ENCODE data around the gene ATRN.
"Not testable (repeated sequence)": the region's sequence is repeated elsewhere in the genome, so short reads cannot be mapped to it uniquely, and the experiment has no call there.

ATRN gene

GRCh38 chr20:3515379-3516170, 44.8 kb downstream of the ATRN start:
- DNase-seq (ENCODE audit: low read depth), result no peak

DNA sequence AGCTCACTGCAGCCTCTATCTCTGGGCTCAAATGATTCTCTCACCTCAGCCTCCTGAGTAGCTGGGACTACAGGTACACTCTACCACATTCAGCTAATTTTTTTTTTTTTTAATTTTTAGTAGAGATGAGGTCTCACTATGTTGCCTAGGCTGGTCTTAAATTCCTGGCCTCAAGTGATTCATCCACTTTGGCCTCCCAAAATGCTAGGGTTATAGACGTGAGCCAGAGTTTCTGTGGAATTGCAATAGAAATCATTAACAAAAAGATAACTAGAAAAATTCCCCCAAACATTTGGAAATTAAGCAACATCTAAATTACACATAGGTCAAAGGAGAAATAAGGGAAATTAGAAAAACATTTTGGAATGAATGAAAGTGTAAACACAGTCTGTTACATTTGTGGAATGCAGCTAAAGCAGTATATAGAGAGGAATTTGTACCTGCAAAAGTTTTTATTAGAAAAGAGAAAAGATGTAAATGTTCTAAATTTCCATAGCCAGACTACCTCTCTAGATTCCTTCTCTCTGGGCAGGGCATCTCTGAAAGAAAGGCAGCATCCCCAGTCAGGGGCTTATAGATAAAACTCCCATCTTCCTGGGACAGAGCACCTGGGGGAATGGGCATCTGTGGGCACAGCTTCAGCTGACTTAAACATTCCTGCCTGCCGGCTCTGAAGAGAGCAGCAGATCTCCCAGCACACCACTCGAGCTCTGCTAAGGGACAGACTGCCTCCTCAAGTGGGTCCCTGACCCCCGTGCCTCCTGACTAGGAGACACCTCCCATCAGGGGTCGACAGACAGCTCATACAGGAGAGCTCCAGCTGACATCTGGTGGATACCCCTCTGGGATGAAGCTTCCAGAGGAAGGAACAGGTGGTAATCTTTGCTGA, 51.3 kb downstream of the ATRN start:
- no peak for DNase-seq (ENCODE audit: low read depth)

GRCh38 chr20:3524696-3525095, 53.9 kb downstream of the ATRN start:
- DNase-seq (ENCODE audit: low read depth), result not testable (repeated sequence)

DNA sequence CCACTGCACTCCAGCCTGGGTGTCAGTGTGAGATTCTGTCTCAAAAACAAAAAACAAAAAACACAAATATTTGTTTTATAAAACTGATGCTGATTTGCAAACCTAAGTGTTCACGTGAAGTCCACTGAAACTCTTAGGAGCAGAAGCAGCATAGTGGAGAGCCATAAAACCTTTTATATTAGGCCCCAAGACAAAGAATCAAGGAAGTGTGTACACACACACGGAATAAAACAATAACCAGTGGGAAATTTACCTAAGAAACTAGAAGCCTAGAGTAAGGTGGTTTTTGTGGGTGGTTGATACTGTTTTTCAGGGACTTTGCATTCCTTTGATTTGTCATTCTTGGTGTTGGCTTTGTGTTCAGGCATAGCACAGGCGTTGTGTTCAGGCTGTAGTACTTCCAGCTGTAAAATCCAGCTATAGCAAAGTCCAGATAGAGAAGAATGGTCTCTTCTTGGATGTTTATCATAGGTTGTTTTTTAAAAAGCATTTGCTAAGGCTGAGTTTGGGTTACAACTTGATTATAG, 61.3 kb downstream of the ATRN start:
- no peak for DNase-seq (ENCODE audit: low read depth)

- DNase-seq (ENCODE audit: low read depth), result not testable (repeated sequence)
These were observed 66.9 kb downstream of the ATRN start for GRCh38 chr20:3537733-3538132.

DNA sequence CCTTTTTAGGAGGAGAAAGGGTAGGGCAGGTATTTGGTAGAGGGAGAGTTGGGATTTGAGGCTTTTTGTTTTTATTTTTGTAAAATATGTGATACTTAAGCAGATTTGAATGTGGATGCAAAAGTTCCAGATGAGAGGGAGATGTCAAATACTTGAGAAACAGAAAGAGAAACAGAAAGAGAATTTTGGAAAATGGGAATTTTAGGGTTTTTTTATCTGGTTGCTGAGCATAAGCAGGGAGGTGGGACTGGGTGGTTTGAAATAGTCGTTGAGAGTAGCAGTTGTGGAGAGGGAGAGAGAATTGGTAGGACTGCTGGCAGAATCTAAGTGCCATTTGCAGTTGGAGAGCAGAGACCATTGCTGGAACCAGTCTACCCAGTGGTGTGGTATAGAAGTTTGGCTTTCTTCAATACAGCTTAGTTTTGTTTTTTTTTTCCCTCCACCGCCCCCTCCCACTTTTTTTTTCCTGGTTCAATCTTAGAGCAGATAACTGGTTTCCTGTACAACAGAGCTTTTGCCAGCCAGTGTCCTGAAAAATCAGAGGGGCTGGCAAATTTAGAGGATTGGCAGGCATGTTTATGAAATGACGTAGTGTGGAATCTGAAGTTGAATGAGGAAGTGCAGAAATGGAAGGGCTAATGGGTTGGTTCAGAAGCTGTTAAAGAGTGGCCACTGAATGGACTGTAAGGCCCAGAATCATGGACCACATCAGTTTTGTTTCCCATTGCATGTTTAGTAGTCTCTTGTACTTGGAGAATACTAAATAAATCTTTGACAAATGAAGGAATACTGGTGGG, 68.7 kb downstream of the ATRN start:
- no peak for DNase-seq (ENCODE audit: low read depth)

DNA sequence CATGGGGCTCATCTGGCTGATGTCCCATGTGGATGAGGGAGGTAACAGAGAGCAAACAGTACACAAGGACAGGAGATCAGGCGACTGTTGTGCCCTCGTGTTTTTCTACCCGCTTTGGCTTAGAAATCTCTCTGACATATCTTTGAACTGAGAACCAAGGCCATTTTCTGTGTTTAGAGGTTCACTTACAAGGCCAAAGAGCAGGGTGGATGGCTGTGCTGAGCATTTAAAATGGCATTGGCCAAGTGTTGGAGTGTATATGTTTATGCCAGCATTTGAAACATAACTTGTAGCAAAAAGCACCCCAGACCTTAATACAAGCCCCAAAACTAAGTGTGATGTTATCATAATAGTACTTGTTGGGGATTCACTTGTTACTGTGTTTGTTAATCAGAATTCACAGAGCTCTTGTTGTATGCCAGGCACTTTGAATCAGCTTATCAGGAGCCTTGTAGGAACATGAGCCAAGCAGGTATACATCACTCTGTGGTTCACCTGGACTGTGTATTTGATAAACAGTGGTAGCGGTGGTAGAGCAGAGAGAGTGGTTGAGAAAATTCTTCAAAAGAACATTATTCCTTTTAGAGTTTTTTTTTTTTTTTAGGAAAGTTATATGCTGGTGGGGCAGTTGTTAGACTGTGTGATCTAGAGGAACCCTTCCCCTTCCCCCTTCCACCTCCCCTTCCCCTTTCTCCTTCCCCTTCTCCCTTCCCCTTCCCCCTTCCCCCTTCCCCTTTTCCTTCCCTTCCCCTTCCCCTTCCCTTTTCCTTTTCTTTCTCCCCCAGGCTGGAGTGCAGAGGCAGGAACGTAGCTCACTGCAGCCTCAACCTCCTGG, 71.3 kb downstream of the ATRN start:
- no peak for DNase-seq (ENCODE audit: low read depth)

- DNase-seq (ENCODE audit: low read depth), result no peak
These were observed 73.2 kb downstream of the ATRN start for GRCh38 chr20:3543901-3544507.

DNA sequence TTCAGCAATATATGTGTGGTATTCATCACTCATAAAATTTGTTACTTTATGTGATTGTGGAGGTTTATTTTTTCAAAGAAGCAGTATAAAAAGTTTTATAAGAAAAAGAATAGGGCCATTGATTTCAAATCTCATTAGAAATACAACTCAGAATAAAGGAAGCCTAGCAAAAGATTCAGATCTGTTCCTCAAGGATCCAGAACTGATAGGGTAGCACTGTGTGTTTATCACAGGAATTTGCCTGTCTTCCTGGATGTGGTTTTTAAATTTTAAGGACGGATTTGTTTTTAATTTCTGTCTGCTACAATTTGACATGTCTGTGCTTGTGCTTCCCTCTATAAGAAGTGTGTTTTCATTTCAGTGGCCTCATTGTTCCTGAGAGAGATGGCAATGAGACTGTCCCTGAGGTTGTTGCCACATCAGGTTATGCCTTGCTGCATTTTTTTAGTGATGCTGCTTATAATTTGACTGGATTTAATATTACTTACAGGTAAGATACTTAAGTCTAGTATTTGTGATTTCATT, 74.6 kb downstream of the ATRN start:
- DNase-seq (ENCODE audit: low read depth), result no peak

- no peak for DNase-seq (ENCODE audit: low read depth)
These were observed 77.1 kb downstream of the ATRN start for GRCh38 chr20:3547906-3548305.

DNA sequence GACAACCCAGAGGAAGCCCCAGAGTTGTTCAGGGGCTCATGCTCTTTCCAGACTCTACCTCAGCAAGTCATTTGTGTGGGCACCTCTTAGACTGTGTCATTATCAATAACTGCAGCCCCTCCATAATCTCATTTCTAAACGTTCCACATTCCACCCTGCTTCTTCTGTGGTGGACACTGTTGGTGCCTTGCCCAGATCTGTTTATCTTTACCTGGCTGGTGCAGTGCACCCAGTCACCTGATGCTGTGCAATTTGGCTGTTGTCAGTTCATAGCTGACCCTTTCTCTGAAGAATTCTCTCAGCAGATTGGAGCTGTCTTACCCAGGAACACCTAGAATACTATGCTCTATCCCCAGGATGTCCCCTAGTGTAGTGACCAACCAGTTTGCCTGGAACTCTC, 80.0 kb downstream of the ATRN start:
- no peak for DNase-seq (ENCODE audit: low read depth)

GRCh38 chr20:3551681-3552434, 81.0 kb downstream of the ATRN start:
- DNase-seq (ENCODE audit: low read depth), result no peak

DNA sequence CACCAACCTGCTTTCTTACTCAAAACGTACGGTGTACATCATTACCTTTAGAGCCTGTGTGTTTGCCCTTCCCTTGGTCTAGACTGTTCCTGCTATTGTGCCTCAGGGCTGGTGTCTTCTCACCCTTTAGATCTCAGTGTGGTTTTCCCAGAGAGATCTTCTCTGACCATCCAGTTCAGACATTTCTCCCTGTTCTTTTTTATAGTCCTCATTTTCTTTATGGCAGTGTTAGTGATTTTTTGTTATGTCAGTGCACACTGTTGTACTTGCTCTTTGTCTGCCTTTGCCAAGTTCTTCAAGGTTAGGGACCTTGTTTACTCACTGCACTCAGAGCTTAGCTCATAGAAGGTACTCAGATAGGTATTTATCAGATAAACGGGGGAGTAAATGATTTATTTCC, 82.8 kb downstream of the ATRN start:
- no peak for DNase-seq (ENCODE audit: low read depth)

- DNase-seq (ENCODE audit: low read depth), result no peak
These were observed 86.5 kb downstream of the ATRN start for GRCh38 chr20:3557237-3557785.

GRCh38 chr20:3559231-3559630, 88.4 kb downstream of the ATRN start:
- no peak for DNase-seq (ENCODE audit: low read depth)

DNA sequence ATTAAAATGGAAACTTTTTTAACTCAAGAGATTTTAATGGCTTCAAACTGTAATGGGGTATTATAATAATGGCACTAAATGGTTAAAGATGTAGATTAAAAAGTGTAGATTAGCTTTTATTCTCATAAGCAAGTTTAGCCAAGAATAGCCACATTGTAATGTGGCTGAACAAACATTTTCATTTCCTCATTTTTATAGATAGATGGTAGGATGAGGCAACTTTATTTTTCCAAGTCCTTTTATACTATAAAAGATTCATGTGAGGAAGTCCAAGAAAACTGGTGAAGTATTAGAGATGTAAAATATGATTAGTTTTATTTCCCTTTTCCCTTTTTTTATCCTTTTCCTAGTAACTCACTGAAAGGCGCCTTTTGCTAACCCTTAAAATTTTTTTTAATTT, 88.8 kb downstream of the ATRN start:
- DNase-seq (ENCODE audit: low read depth), result no peak

DNA sequence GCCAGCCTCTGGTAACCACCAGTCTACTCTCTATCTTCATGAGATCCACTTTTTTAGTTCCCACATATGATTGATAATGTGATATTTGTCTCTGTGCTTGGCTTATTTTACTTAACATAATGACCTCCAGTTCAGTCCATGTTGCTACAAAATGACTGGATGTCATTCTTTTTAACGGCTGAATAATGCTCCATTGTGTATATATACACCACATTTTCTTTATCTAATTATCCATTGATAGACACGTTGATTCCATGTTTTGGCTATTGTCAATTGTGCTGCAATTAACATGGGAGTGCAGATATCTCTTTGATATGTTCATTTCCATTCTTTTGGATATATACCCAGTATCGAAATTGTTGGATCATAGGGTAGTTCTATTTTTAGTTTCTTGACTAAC, 89.3 kb downstream of the ATRN start:
- no peak for DNase-seq (ENCODE audit: low read depth)

- no peak for DNase-seq (ENCODE audit: low read depth)
These were observed 89.8 kb downstream of the ATRN start for GRCh38 chr20:3560578-3560977.

DNA sequence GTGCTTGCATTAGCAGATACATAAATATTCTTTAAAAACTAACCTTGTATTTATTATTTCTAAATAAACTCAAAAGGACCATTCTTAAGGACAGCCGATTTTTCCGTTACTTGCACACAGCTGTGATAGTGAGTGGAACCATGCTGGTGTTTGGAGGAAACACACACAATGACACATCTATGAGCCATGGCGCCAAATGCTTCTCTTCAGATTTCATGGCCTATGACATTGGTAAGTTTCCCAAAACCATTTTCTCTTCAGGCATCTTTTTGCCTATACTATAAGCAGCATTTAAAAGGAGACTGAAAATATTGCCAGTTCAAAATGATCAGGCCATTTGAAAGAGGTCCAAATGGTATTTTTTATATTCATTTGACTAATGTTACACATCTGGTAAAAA, 92.3 kb downstream of the ATRN start:
- DNase-seq (ENCODE audit: low read depth), result no peak
